ENCODE measurements around the gene GTF2A1L.

GTF2A1L gene

GRCh38 chr2:48707466-48707865 is 89.8 kb downstream of the GTF2A1L start:
- DNase-seq, result no peak

GRCh38 chr2:48709096-48710034 is 91.7 kb downstream of the GTF2A1L start:
- DNase-seq, result no peak

GRCh38 chr2:48711343-48711742 is 93.7 kb downstream of the GTF2A1L start:
- no peak for DNase-seq

GRCh38 chr2:48712151-48712550 is 94.5 kb downstream of the GTF2A1L start:
- DNase-seq, result no peak

- no peak for DNase-seq
These were observed 96.0 kb downstream of the GTF2A1L start for GRCh38 chr2:48713647-48714046.

GRCh38 chr2:48714245-48714644 is 96.6 kb downstream of the GTF2A1L start:
- no peak for DNase-seq

GRCh38 chr2:48715042-48715899 is 97.6 kb downstream of the GTF2A1L start:
- no peak for DNase-seq

GRCh38 chr2:48715956-48716355 is 98.3 kb downstream of the GTF2A1L start:
- no peak for DNase-seq

GRCh38 chr2:48717846-48718245 is 100.2 kb downstream of the GTF2A1L start:
- no peak for DNase-seq

- DNase-seq, result no peak
These were observed 102.0 kb downstream of the GTF2A1L start for GRCh38 chr2:48719480-48720177.

- DNase-seq, result no peak
These were observed 103.5 kb downstream of the GTF2A1L start for GRCh38 chr2:48721158-48721557.

GRCh38 chr2:48722391-48722790 is 104.7 kb downstream of the GTF2A1L start:
- no peak for DNase-seq

- DNase-seq, result no peak
These were observed 105.5 kb downstream of the GTF2A1L start for GRCh38 chr2:48723129-48723528.

- no peak for DNase-seq
These were observed 106.6 kb downstream of the GTF2A1L start for GRCh38 chr2:48724278-48724677.

GRCh38 chr2:48725696-48726494 is 108.2 kb downstream of the GTF2A1L start:
- DNase-seq, result no peak

- DNase-seq, result no peak
These were observed 109.9 kb downstream of the GTF2A1L start for GRCh38 chr2:48727560-48727959.

GRCh38 chr2:48728295-48728694 is 110.6 kb downstream of the GTF2A1L start:
- no peak for DNase-seq

GRCh38 chr2:48728840-48729239 is 111.2 kb downstream of the GTF2A1L start:
- DNase-seq, result no peak

Measured in bone marrow (tissue), 2 donors.